VCaP (cell line): ENCODE measurements around the gene SPRN.
"Not testable (repeated sequence)": the region's sequence is repeated elsewhere in the genome, so short reads cannot be mapped to it uniquely, and the experiment has no call there.

Source experiments
- H3K27ac ChIP-seq: fragments of 450-650 bp; 2 replicates; pipeline ENCODE4 v1.5.1; 2017
- CTCF ChIP-seq: fragments of 450-650 bp; conservative IDR thresholded peaks from 2 replicates; pipeline ENCODE4 v1.5.1; 2017; ENCODE audit warnings: mild to moderate bottlenecking, moderate library complexity

Gene SPRN

GRCh38 chr10:133378251-133379096 lies 46.0 kb downstream of the SPRN start:
- TF ChIP-seq CTCF: no peak
- H3K27ac ChIP-seq: peak overlapping the region; percentile 40; the same call in 1 of the 2 replicates

- peak overlapping the region; percentile 40; the same call in 1 of the 2 replicates for H3K27ac ChIP-seq
- no peak for TF ChIP-seq CTCF
Measured at GRCh38 chr10:133377818-133378250, 46.6 kb downstream of the SPRN start.

GRCh38 chr10:133377025-133377817 lies 47.2 kb downstream of the SPRN start:
- TF ChIP-seq CTCF: no peak
- H3K27ac ChIP-seq: no peak overlapping the region

- not testable (repeated sequence) for H3K27ac ChIP-seq
Measured at GRCh38 chr10:133376183-133376582, 48.2 kb downstream of the SPRN start.

- no peak for TF ChIP-seq CTCF
- H3K27ac ChIP-seq: no peak overlapping the region
Measured at GRCh38 chr10:133375357-133376115, 48.9 kb downstream of the SPRN start.

GRCh38 chr10:133373174-133374090 lies 51.0 kb downstream of the SPRN start, which contains the start of gene ECHS1:
Gene ECHS1, minus strand, starts transcription at chr10:133373354. Its CDS starts 21 bp downstream, at chr10:133373333.
- H3K27ac ChIP-seq: peak within 1 kb of the TSS; percentile 83
- no peak for TF ChIP-seq CTCF

- peak overlapping the region; percentile 83; the same call in 1 of the 2 replicates for H3K27ac ChIP-seq
Measured at GRCh38 chr10:133372507-133372906, 51.9 kb downstream of the SPRN start.

More at GRCh38 chr10:133372507-133372906, 51.9 kb downstream of the SPRN start:
- no peak for TF ChIP-seq CTCF
